GM12801 (cell line): Measurements from ENCODE around the gene PTPN11.

Experiments used
- CTCF ChIP-seq: IDR thresholded peaks from one replicate; pipeline ENCODE4 v1.5.1; 2011; ENCODE audit warnings: control low read depth; ENCODE audit not compliant: insufficient read length; ENCODE audit errors: extremely low read depth

The PTPN11 gene

GRCh38 chr12:112514926-112515642 is 96.3 kb downstream of the PTPN11 start:
- no peak for TF ChIP-seq CTCF

GRCh38 chr12:112515868-112516267 is 97.1 kb downstream of the PTPN11 start:
- no peak for TF ChIP-seq CTCF

GRCh38 chr12:112517730-112518364 is 99.1 kb downstream of the PTPN11 start:
- no peak for TF ChIP-seq CTCF

- no peak for TF ChIP-seq CTCF
Measured at GRCh38 chr12:112518365-112518735, 99.6 kb downstream of the PTPN11 start.

GRCh38 chr12:112523856-112524255 is 105.1 kb downstream of the PTPN11 start:
- TF ChIP-seq CTCF: no peak

- TF ChIP-seq CTCF: no peak
Measured at GRCh38 chr12:112524269-112524668, 105.5 kb downstream of the PTPN11 start.

- no peak for TF ChIP-seq CTCF
Measured at GRCh38 chr12:112524676-112525425, 106.1 kb downstream of the PTPN11 start.
